ENCODE measurements around the gene RASL11B.

RASL11B gene

GRCh38 chr4:52843958-52844357 lies 18.2 kb upstream of the RASL11B start:
- DNase-seq, result peak; percentile 2 to 51

- no peak for DNase-seq
Observed at GRCh38 chr4:52844596-52844995, 17.5 kb upstream of the RASL11B start.

- DNase-seq, result no peak
Observed at GRCh38 chr4:52846502-52846901, 15.6 kb upstream of the RASL11B start.

GRCh38 chr4:52848254-52848653 lies 13.9 kb upstream of the RASL11B start:
- DNase-seq, result no peak

- no peak for DNase-seq
Observed at GRCh38 chr4:52850406-52851124, 11.6 kb upstream of the RASL11B start.

GRCh38 chr4:52852041-52852440 lies 10.1 kb upstream of the RASL11B start:
- DNase-seq, result no peak

- no peak for DNase-seq
Observed at GRCh38 chr4:52852711-52853110, 9.4 kb upstream of the RASL11B start.

GRCh38 chr4:52853351-52853750 lies 8.8 kb upstream of the RASL11B start:
- no peak for DNase-seq

- no peak for DNase-seq
Observed at GRCh38 chr4:52856801-52857200, 5.3 kb upstream of the RASL11B start.

- DNase-seq, result no peak
Observed at GRCh38 chr4:52860361-52860760, 1.8 kb upstream of the RASL11B start.

- DNase-seq, result no peak
Observed at GRCh38 chr4:52861171-52861823, 820 bp upstream of the RASL11B start.

- DNase-seq, result no peak
Observed at GRCh38 chr4:52862639-52863161, 583 bp downstream of the RASL11B start.

- no peak for DNase-seq
Observed at GRCh38 chr4:52863324-52863723, 1.2 kb downstream of the RASL11B start.

- no peak for DNase-seq
Observed at GRCh38 chr4:52864793-52865192, 2.7 kb downstream of the RASL11B start.

- DNase-seq, result no peak
Observed at GRCh38 chr4:52865300-52865699, 3.2 kb downstream of the RASL11B start.

- no peak for DNase-seq
Observed at GRCh38 chr4:52866734-52867133, 4.6 kb downstream of the RASL11B start.

GRCh38 chr4:52867163-52867562 lies 5.0 kb downstream of the RASL11B start:
- DNase-seq, result no peak

- no peak for DNase-seq
Observed at GRCh38 chr4:52868133-52868532, 6.0 kb downstream of the RASL11B start.

- no peak for DNase-seq
Observed at GRCh38 chr4:52869196-52869595, 7.1 kb downstream of the RASL11B start.

GRCh38 chr4:52869656-52870055 lies 7.5 kb downstream of the RASL11B start:
- DNase-seq, result no peak

GRCh38 chr4:52870225-52870624 lies 8.1 kb downstream of the RASL11B start:
- DNase-seq, result no peak

- no peak for DNase-seq
Observed at GRCh38 chr4:52873191-52873590, 11.1 kb downstream of the RASL11B start.

GRCh38 chr4:52873861-52874343 lies 11.8 kb downstream of the RASL11B start:
- no peak for DNase-seq

GRCh38 chr4:52874948-52875347 lies 12.8 kb downstream of the RASL11B start:
- no peak for DNase-seq
